Stimulated activated CD4-positive, alpha-beta T cell treated with anti-CD3 and anti-CD28 coated beads, Interleukin-2, amount 100 ng/mL, for 24 hours (primary cell): ENCODE data around the gene GSDMA.
"Not testable (repeated sequence)": the region's sequence is repeated elsewhere in the genome, so short reads cannot be mapped to it uniquely, and the experiment has no call there.

Experiments used
- DNase-seq, 2 donors: peaks; one replicate each; pipeline ENCODE4 v3.0.0-alpha.2; 2020

The GSDMA gene

DNA sequence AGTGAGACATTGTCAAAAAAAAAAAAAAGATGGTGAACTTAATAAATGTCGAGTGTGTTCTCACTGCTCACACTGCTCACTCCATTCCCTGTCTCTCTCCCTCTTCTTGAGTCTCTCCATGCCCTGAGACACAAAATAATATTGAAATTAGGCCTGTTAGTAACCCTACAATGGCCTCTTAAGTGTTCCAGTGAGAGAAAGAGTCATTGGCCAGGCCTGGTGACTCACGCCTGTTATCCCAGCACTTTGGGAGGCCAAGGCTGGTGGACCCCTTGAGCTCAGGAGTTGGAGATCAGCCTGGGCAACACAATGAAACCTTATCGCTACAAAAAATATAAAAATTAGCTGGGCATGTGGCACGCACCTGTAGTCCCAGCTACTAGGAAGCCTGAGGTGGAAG is 36.3 kb downstream of the GSDMA start:
- no peak for DNase-seq

DNA sequence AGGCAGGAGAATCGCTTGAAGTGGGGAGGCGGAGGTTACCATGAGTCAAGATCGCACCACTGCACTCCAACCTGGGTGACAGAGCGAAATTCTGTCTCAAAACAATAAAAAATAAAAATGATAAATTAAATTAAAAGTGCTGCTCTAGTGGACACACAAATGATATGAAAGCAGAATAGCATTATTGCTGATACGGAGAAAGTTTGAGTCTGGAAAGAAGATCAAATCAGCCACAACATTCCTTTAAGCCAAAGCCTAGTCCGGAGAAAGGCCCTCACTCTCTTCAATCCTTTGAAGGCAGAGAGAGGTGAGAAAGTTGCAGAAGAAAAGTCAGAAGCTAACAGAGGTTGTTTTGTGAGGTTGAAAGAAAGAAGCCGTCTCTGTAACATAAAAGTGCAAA is 37.4 kb downstream of the GSDMA start:
- no peak for DNase-seq

DNA sequence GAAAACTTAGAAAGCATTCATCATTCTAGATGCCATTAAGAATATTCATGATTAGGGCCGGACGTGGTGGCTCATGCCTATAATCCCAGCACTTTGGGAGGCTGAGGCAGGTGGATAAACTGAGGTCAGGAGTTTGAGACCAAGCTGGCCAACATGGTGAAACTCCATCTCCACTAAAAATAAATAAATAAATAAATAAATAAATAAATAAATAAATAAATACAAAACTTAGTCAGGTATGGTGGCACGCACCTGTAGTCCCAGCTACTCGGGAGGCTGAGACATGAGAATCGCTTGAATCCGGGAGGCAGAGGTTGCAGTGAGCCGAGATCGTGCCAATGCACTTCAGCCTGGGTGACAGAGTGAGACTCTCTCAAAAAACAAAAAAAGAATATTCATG is 38.5 kb downstream of the GSDMA start:
- not testable (repeated sequence) for DNase-seq

DNA sequence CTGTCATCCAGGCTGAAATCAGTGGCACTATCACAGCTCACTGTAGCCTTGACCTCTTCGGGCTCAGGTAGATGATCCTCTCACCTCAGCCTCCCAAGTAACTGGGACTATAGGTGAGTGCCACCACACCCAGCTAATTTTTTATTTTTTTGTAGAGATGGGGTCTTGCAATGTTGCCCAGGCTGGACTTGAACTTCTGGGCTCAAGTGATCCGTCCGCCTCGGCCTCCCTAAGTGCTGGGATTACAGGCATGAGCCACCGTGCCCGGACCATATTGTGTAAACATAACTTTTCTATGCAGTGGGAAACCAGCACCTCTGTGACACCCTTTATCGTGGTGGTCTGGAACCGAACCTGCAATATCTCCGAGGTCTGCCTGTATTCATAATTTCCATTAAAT is 41.3 kb downstream of the GSDMA start:
- no peak for DNase-seq

DNA sequence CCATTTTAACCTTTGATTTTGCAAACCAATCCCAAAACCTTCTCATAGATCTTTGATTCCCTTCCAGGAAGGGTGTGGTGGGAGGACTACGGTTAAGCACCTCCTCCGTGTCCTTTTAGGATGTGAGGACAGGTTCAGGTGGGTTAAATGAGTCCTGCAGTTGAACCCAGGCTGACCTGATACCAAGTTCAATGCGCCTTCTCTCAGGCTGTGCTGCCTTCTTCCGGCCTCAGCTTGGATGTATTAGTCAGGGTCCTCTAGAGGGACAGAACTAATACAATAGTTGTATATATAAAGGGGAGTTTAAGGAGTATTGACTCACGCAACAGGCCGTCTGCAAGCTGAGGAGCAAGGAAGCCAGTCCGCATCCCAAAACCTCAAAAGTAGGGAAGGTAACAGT is 41.9 kb downstream of the GSDMA start:
- no peak for DNase-seq

DNA sequence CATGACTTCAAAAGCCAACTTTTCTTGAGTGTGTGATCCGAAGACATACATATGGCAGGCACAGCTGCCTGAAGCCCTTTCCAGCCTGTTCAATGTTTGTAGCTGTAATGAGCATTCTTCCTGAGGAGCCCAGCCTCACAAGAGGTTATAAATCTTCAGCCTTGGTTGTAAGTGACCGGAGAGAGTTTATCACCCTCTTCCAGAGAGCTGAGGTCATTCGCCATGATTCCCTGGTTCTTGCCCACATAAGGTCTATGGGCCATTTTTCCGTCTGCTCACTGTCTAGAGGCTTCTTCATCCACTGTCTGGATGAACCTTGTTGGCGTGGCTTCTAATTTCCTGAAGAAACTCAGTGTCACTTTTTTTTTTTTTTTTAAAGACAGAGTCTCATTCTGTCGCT is 42.7 kb downstream of the GSDMA start:
- no peak for DNase-seq

DNA sequence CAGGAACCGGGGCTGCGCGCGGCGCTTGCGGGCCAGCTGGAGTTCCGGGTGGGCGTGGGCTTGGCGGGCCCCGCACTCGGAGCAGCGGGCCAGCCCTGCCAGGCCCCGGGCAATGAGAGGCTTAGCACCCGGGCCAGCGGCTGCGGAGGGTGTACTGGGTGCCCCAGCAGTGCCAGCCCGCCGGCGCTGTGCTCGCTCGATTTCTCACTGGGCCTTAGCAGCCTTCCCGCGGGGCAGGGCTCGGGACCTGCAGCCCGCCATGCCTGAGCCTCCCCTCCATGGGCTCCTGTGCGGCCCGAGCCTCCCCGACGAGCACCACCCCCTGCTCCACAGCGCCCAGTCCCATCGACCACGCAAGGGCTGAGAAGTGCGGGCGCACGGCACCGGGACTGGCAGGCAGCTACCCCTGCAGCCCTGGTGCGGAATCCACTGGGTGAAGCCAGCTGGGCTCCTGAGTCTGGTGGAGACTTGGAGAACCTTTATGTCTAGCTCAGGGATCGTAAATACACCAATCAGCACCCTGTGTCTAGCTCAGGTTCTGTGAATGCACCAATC is 48.2 kb downstream of the GSDMA start:
- not testable (repeated sequence) for DNase-seq

DNA sequence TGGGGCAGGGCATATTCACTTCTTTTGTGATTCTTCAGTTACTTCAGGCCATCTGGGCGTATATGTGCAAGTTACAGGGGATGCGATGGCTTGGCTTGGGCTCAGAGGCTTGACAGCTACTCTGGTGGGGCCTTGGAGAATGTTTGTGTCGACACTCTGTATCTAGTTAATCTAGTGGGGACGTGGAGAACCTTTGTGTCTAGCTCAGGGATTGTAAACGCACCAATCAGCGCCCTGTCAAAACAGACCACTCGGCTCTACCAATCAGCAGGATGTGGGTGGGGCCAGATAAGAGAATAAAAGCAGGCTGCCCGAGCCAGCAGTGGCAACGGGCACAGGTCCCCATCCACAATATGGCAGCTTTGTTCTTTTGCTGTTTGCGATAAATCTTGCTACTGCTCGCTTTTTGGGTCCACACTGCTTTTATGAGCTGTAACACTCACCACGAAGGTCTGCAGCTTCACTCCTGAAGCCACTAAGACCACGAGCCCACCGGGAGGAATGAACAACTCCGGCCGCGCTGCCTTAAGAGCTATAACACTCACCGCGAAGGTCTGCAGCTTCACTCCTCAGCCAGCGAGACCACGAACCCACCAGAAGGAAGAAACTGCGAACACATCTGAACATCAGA is 49.3 kb downstream of the GSDMA start:
- not testable (repeated sequence) for DNase-seq

DNA sequence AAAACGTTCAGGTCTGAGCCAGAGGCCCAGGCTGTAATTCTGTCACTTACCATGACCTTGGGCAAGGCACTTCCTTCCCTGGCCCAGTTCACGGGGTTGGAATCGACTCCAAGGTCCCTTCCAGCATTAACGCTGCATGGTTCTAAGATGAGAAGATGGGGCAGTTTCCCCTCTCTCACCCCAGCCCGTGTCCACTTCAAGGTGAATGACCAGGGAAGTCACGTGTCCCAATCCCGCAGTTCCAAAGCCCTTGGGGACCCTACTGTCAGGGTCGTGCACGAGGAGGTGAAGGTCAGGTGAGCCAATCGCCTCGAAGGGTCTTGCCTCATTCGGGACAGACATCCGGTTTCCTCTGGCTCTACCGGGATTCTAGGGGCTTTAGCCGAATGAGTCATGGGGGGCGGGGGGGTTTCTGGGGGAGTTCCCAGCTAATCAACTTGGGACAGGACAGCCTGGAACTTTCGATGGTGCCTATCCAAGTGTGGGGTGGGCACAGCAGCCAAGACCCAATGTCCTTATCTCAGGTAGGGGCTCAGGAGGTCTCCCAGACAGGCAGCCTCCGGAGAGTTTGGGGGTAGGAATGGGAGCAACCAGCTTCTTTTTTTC is 51.7 kb downstream of the GSDMA start:
- DNase-seq, result no peak

DNA sequence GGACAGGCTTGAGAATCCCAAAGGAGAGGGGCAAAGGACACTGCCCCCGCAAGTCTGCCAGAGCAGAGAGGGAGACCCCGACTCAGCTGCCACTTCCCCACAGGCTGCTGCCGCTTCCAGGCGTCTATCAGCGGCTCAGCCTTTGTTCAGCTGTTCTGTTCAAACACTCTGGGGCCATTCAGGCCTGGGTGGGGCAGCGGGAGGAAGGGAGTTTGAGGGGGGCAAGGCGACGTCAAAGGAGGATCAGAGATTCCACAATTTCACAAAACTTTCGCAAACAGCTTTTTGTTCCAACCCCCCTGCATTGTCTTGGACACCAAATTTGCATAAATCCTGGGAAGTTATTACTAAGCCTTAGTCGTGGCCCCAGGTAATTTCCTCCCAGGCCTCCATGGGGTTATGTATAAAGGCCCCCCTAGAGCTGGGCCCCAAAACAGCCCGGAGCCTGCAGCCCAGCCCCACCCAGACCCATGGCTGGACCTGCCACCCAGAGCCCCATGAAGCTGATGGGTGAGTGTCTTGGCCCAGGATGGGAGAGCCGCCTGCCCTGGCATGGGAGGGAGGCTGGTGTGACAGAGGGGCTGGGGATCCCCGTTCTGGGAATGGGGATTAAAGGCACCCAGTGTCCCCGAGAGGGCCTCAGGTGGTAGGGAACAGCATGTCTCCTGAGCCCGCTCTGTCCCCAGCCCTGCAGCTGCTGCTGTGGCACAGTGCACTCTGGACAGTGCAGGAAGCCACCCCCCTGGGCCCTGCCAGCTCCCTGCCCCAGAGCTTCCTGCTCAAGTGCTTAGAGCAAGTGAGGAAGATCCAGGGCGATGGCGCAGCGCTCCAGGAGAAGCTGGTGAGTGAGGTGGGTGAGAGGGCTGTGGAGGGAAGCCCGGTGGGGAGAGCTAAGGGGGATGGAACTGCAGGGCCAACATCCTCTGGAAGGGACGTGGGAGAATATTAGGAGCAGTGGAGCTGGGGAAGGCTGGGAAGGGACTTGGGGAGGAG is 52.5 kb downstream of the GSDMA start, which contains the start of gene CSF3:
TSS of gene CSF3 (plus strand) at position 436 of the 993 bp plus-strand sequence. CDS start at position 471, 35 bp downstream.
- no peak for DNase-seq

DNA sequence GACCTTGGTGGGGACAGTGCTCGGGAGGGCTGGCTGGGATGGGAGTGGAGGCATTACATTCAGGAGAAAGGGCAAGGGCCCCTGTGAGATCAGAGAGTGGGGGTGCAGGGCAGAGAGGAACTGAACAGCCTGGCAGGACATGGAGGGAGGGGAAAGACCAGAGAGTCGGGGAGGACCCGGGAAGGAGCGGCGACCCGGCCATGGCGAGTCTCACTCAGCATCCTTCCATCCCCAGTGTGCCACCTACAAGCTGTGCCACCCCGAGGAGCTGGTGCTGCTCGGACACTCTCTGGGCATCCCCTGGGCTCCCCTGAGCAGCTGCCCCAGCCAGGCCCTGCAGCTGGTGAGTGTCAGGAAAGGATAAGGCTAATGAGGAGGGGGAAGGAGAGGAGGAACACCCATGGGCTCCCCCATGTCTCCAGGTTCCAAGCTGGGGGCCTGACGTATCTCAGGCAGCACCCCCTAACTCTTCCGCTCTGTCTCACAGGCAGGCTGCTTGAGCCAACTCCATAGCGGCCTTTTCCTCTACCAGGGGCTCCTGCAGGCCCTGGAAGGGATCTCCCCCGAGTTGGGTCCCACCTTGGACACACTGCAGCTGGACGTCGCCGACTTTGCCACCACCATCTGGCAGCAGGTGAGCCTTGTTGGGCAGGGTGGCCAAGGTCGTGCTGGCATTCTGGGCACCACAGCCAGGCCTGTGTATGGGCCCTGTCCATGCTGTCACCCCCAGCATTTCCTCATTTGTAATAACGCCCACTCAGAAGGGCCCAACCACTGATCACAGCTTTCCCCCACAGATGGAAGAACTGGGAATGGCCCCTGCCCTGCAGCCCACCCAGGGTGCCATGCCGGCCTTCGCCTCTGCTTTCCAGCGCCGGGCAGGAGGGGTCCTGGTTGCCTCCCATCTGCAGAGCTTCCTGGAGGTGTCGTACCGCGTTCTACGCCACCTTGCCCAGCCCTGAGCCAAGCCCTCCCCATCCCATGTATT is 53.5 kb downstream of the GSDMA start:
- no peak for DNase-seq

DNA sequence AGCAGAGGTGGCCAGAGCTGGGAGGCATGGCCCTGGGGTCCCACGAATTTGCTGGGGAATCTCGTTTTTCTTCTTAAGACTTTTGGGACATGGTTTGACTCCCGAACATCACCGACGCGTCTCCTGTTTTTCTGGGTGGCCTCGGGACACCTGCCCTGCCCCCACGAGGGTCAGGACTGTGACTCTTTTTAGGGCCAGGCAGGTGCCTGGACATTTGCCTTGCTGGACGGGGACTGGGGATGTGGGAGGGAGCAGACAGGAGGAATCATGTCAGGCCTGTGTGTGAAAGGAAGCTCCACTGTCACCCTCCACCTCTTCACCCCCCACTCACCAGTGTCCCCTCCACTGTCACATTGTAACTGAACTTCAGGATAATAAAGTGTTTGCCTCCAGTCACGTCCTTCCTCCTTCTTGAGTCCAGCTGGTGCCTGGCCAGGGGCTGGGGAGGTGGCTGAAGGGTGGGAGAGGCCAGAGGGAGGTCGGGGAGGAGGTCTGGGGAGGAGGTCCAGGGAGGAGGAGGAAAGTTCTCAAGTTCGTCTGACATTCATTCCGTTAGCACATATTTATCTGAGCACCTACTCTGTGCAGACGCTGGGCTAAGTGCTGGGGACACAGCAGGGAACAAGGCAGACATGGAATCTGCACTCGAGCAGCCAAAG is 54.7 kb downstream of the GSDMA start:
- DNase-seq, result no peak

DNA sequence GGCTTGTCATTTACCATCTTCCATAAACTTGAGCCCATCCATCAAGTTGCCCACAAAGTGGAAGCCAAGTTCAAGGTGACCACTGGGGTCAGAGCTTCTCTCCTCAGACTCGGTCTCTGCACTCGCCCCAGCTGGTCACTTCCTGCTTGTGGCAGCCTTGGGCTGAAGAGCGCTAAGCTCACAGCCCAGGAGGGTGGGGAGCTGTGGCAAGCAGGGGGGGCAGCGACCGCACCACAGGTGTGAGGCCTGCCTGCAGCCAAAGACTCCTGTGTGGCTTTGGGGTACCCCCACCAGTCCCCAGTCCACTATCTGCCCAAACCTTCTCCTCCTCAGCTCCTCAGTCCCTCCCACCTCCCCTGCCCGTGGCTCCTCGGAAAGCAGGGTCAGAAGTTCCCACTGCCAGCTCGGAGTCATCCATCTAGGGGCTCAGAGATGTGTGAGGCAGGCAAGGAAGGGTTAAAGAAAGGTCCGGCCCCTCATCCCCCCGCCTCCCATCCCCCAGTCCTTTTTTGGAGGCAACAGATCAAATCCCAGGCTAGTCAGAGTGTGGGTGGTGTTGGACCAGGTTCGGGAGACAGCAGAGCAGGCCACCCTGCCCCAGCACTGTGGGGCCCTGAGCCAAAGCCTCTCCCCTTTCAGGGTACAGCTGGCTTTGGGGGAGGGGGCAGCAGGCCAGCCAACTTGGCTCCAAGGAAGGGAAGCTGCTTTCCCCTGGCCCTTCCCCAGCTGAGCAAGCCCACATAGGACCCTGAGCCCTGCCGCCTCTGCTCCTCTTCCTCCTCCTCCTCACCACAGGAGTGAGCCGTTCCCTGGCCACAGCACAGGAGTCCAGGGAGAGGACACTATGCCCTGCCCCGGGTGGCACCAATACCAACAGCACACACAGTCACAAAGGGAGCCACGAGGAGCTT is 55.7 kb downstream of the GSDMA start:
- no peak for DNase-seq

DNA sequence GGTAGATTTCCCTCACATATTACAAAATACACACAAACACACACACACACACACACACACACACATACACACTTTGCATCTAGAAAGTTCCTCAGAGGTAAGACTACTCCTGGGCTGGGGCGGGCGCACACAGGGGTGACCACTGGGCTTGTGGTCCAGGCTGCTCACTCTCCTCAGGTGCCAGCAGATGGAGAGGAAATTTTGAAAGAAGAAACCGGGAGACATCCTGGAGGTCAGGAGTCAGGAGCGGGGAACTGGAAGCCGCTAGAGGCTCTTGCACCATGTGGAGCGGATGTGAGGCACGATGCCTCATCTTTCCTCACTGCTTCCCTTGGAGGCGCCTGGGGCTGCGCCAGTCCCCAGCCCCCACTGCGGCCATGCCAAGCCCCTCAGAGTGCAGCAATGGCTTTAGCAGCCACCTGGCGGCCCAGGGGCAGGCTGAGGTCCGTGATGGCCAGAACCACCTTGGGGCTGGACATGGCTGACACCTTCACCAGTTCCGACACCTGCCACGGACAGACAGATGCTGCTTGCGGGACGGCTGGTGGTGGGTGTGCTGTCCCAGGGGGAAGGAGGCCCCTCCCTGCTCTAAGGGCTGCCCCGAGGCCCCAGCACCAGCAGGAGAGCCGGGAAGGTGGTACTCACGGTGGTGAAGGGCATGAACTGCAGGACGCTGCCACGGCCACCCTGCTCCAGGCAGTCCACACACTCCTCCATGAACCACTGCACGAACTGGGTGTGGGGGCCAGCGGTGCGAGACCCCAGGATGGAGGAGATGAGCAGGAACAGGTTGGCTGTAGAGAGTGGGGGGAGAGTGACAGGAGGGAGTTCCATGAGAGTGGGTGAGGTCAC is 56.6 kb downstream of the GSDMA start:
- no peak for DNase-seq

DNA sequence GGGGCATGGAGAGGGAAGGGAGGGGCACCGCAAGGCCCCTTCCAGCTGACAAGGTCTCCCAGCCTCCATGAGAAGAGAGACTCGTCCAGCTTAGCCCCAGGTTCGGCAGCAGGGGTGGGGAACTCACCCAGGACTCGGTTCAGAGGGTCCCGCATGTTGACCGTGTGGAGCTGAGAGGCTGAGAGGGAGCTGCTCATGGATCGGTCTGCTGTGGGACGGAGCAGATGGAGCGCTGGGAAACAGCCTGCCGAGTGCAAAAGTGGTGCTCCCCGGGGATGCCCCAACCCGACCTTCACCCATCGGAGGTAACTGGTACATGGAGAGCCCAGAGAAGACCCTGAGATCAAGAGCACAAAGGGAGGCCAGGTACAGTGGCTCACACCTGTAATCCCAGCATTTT is 57.3 kb downstream of the GSDMA start:
- no peak for DNase-seq

DNA sequence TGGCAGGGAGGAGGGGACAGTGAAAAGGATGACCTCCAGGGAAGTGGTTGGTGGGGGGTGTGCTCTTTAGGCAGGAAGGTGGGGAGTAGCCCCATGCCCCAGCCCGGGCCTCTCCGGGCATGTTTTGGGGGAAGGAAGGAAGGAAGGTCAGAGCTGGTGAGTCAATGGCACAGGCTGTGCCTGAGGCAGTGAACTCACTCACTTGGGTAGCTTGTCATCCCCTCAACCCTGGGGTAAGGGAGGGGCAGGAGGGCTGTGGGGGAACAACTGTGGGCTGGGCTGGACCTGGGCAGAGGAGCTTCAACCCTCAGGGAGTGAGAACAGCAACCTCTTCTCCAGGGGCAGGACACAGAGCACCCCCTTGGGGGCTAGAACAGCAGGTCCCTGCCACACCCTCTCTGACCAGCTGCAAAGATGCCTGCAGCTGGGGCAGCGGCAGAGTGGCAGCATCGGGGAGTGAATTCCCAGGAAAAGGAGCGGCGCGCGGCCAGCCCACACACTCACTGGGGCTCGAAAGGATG is 58.7 kb downstream of the GSDMA start:
- no peak for DNase-seq

DNA sequence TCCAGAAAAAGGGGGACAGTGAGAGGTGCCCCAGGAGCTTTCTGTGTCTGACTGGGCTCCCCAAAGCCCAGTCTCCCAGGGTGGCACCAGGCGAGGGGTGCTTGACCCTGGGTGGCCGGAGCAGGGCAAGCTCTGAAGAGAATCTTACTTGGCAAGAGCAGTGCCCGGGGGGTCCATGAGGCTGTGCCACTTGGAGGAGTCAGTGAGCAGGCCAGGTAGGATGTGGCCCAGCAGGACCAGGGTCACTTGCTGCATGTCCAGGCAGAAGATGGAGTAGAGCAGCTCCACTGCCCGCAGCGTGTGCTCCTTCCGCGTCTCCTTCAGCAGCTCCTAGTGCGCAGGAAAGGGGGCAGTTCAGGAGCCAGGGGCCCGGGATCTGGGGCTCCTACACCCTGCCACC is 59.7 kb downstream of the GSDMA start:
- no peak for DNase-seq

DNA sequence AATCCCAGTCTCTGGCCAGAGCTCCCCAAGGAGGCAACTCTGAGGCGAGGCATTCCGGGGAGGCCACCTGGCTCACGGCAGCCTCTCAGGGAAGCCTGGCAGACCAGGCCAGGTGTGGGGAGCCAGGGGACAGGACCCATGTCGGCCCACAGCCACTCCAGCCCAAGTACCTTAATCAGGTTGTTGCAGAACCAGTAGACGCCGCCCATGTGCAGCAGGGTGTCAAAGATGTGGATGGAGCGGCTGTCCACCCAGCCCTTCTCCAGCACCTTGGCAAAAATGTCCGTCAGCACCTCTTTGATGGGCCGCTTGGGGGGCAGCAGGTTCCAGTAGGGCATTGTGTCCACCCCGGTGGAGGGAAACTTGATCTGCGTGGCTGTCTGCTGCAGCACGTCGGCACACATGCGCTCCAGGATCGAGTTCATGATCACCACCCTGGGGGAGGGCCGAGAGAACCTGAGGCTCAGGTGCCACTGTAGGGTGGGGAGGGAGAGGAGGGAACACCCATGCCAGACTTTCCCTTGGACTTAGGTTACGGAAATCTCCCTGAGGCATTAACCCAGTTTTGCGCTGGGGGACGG is 60.2 kb downstream of the GSDMA start:
- DNase-seq, result no peak
